OCI-LY3 (cell line): ENCODE results near the gene MRGPRE.

ENCODE experiments used
- H2AFZ ChIP-seq: fragments of 200-600, 300-600 bp; shearing (Covaris generic); 2 replicates; pipeline ENCODE4 v1.6.0; 2014; ENCODE audit warnings: antibody characterized with exemption, low read depth, low read length
- H3K27ac ChIP-seq: fragments of 200-600, 300-600 bp; sonication (generic); 2 replicates; pipeline ENCODE4 v1.5.1; 2014; ENCODE audit warnings: mild to moderate bottlenecking, low read length, moderate library complexity, mixed read lengths
- H3K27me3 ChIP-seq: fragments of 200-600, 300-600 bp; sonication (generic); 2 replicates; pipeline ENCODE4 v1.6.1; 2014; ENCODE audit warnings: low read depth, low read length, mixed read lengths
- H3K36me3 ChIP-seq: fragments of 200-600, 300-600 bp; sonication (generic); replicated peaks from 2 replicates; pipeline ENCODE3; 2014; ENCODE audit warnings: low read depth, low read length, mixed read lengths
- H3K4me1 ChIP-seq: fragments of 300-600, 200-600 bp; sonication (generic); 2 replicates; pipeline ENCODE4 v1.6.1; 2014; ENCODE audit warnings: low read length, mixed read lengths
- H3K4me2 ChIP-seq: fragments of 200-600, 300-600 bp; sonication (generic); 2 replicates; pipeline ENCODE4 v1.6.1; 2014; ENCODE audit warnings: low read length, mixed read lengths
- H3K4me3 ChIP-seq: fragments of 300-600, 200-600 bp; sonication (generic); 2 replicates; pipeline ENCODE4 v1.5.1; 2014; ENCODE audit warnings: antibody characterized with exemption, mild to moderate bottlenecking, low read length, moderate library complexity
- H3K79me2 ChIP-seq: fragments of 300-600, 200-600 bp; shearing (Covaris generic); 2 replicates; pipeline ENCODE4 v1.6.1; 2014; ENCODE audit warnings: mild to moderate bottlenecking, low read length, mixed read lengths
- H3K9ac ChIP-seq: fragments of 300-600, 200-600 bp; shearing (Covaris generic); 2 replicates; pipeline ENCODE4 v1.6.0; 2014; ENCODE audit warnings: mild to moderate bottlenecking, low read length, moderate library complexity
- H3K9me3 ChIP-seq: fragments of 200-600, 300-600 bp; shearing (Covaris generic); 2 replicates; pipeline ENCODE4 v1.6.1; 2014; ENCODE audit warnings: low read length, mixed read lengths; ENCODE audit not compliant: insufficient read depth
- H4K20me1 ChIP-seq: fragments of 200-600, 300-600 bp; sonication (generic); 2 replicates; pipeline ENCODE4 v1.6.1; 2016; ENCODE audit warnings: low read length, mixed read lengths; ENCODE audit not compliant: insufficient read depth
- CTCF ChIP-seq: fragments of 200-600, 300-600 bp; sonication (generic); IDR thresholded peaks from 2 replicates; pipeline ENCODE4 v1.5.1; 2014; ENCODE audit warnings: antibody characterized with exemption, low read length, low read depth
- EZH2phosphoT487 ChIP-seq: fragments of 200-600 bp; shearing (Covaris generic); IDR thresholded peaks from 2 replicates; pipeline ENCODE4 v1.6.1; 2018; ENCODE audit warnings: antibody characterized with exemption, mixed run types, low read depth

Gene MRGPRE

DNA sequence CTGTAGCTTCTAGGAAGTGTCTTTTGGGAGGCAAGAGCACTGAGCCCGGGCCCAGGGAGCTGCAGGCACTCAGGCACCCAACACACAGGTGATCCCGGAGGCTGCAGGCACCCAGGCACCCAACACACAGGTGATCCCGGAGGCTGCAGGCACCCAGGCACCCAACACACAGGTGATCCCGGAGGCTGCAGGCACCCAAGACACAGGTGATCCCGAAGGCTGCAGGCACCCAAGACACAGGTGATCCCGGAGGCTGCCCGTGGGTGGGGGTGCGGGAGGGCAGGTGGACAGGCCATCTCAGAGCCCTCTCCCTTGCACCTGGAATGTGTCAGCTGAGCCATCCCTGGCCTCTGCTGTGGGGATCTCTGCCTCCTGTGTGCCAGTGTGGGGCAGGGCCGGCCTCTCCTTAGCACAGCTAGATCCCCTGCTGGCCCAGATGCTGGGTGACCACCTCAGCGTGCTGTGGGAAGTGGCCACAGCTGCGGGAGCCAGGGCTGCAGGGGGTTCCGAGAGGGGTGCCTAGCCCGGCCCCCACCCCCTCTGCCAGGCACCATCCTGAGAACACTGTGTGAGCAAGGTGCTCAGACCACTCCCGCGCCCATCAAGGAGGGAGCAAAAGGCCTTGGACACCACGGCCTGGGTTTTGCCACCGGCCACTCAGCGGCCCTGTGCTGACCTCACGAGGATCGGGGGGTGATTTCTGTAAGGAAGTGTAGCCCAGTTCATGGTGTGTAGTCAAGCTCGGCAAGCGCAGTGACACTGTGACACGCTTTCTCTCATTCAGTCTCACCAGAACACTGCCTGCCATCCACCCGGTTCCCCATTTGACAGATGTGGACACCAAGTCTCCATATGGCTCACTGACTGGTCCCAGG, 27.8 kb downstream of the MRGPRE start:
- no peak overlapping the region for H3K4me3 ChIP-seq
- H3K9me3 ChIP-seq, result no peaks in the 10 kb centered on the region
- no peak overlapping the region for H3K9ac ChIP-seq
- H3K79me2 ChIP-seq, result no peaks in the 10 kb centered on the region
- H3K4me2 ChIP-seq, result no peak overlapping the region
- no peak for TF ChIP-seq CTCF
- no peak for TF ChIP-seq EZH2phosphoT487
- no peaks in the 10 kb centered on the region for H4K20me1 ChIP-seq
- no peak overlapping the region for H3K27ac ChIP-seq
- H3K4me1 ChIP-seq, result no peaks in the 10 kb centered on the region
- H2AFZ ChIP-seq, result no peak overlapping the region
- peaks cover 6% of the 10 kb centered on the region; the same call in 1 of the 2 replicates for H3K27me3 ChIP-seq
- H3K36me3 ChIP-seq, result no peaks in the 10 kb centered on the region

DNA sequence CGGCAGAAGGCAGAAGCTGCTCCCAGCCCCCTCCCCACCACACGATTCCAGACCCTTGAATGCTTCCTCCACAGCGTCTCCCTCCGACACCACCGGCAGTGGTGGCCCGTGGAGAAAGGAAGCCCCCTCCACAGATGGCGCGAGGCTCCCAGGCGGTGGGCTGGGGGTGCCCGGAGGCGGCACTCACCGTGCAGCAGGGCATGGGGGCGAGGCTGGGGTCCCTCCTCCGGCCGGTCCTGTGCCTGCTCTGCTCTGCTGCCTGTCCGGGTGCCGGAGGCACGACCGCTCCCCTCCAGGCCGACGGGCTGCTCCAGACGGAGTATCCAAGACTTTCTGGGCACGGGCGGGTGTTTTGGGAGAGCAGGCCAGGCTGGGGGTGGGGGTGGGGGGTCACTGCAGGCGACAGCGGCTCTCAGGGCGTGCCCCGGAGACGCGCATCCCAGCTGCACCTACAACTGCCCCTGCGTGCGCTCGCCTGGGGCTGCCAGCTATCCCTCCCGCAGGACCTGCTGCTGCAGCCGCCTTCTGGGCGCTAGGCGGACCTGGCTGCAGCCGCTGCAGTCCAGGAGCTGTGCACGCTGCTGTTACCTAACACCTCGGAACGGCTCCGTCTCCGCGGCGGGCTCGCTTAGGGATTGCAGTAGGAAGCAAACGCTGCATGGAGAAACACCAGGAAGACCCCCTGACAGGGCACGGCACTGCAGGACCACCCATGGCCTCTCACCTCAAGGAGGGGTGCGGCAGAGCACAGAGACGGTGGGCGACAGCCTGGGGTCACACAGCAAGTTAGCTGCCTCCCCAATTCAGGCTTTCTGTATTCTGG, 28.8 kb downstream of the MRGPRE start:
- Histone ChIP-seq H3K27ac (no peak overlapping the region), H3K36me3 (no peaks in the 10 kb centered on the region), H2AFZ (no peak overlapping the region), H4K20me1 (no peaks in the 10 kb centered on the region), H3K4me2 (no peak overlapping the region), H3K79me2 (no peaks in the 10 kb centered on the region), H3K4me1 (no peaks in the 10 kb centered on the region), H3K9ac (no peak overlapping the region), H3K27me3 (peaks cover 5% of the 10 kb centered on the region; the same call in 1 of the 2 replicates), H3K4me3 (no peak overlapping the region), H3K9me3 (no peaks in the 10 kb centered on the region)
- TF ChIP-seq EZH2phosphoT487 (no peak), CTCF (no peak)

DNA sequence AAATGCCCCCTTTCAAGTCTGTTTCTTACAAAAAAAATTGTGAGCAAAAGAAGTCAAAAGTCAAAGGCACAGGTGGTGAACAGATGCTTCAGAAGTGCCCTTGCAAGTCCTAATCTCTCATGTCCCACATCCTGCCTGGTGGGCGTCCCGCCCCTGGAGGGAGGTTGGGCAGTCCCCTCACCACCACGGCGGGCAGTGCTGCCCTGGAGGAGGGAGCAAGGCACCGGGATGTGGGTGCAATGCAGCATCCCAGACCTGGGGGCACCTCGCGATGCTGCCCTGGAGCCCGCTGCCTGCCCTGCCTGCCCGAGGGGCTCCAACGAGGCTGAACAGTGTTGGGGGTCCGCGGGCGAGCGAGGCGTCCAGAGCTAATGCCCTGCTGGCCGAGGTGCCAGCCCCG, 29.5 kb downstream of the MRGPRE start:
- Histone ChIP-seq H2AFZ (no peak overlapping the region), H3K4me3 (no peak overlapping the region), H3K4me2 (no peak overlapping the region), H3K27me3 (peaks cover 5% of the 10 kb centered on the region; the same call in 1 of the 2 replicates), H3K79me2 (no peaks in the 10 kb centered on the region), H3K4me1 (no peaks in the 10 kb centered on the region), H3K9me3 (no peaks in the 10 kb centered on the region), H3K27ac (no peak overlapping the region), H3K9ac (no peak overlapping the region), H3K36me3 (no peaks in the 10 kb centered on the region), H4K20me1 (no peaks in the 10 kb centered on the region)
- no peak for TF ChIP-seq CTCF
- no peak for TF ChIP-seq EZH2phosphoT487

DNA sequence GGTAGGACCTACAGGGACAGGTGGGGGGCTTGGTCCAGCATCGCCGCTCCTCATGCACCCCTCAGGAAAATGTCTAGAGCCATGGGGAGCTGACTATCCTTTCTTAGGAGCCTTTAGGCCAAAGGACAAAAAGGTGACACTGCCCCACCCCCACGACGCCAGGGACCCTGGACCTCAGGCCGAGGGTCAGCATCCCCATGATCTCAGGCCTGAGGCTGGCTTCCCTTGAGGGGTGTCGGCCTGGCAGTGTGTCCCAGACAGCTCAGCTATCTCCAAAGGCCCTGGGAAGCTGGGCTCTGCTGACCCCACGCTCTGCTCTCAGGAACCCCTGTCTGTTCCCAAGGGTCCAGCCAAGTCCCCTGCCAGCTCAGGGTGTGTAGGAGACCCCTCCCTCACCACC, 29.9 kb downstream of the MRGPRE start:
- Histone ChIP-seq H3K79me2 (no peaks in the 10 kb centered on the region), H3K27ac (no peak overlapping the region), H4K20me1 (no peaks in the 10 kb centered on the region), H2AFZ (no peak overlapping the region), H3K9ac (no peak overlapping the region), H3K4me2 (no peak overlapping the region), H3K4me3 (no peak overlapping the region), H3K36me3 (no peaks in the 10 kb centered on the region), H3K9me3 (no peaks in the 10 kb centered on the region), H3K27me3 (peaks cover 5% of the 10 kb centered on the region; the same call in 1 of the 2 replicates), H3K4me1 (no peaks in the 10 kb centered on the region)
- no peak for TF ChIP-seq CTCF
- TF ChIP-seq EZH2phosphoT487, result no peak
